ENCODE data around the gene IRF2. TPM values are rescaled to one million over a fixed set of nuclear protein-coding genes. Genes with fewer than 3 reads are reported as not detected.

The IRF2 gene
- polyA plus RNA-seq, 4 donors, result 23.3 to 38.6 (median 32.7) TPM

DNA sequence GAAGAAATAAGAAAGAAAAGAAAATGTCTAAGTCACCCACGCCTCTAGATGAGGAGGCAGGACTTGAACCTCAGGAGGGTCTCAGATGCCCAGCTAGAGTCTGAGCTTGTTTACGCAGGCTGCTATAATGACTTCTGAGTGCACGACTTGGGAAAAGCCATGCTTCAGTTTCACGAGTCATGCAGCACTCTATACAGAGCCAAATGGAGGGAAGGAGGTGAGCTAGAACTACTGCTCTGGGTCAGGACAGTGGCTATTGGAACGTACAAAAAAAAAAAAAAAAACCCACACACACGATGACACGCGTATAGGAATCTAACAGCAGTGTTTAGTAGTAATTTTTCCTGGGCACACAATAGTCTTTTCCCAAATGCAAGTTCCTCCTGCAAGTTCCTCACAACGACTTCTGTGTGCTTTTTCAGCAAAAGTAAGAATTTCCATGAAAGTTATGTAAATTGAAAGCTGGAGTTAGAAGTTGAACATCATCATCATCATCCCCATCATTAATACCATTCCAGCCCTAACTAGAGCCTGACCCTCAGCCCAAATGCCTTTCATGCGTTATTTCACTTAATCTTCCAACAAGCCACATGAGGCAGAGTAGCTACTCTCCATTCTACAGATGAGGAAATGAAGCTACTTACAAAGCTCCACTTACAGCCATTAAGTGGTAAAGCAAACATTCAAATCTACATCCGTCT, 36.6 kb downstream of the IRF2 start:
- DNase-seq (no peak), FAIRE-seq (no peak)
- no peaks in the 10 kb centered on the region for H3K9me3 ChIP-seq (ENCODE audit: control insufficient read depth in 2 of 2, insufficient read depth in 1 of 2, low read depth in 1 of 2, low read length in 1 of 2)
- no peaks in the 10 kb centered on the region for H3K27me3 ChIP-seq (ENCODE audit: control insufficient read depth in 3 of 3, insufficient read depth in 3 of 3, low read length in 3 of 3)
- WGBS, 3 donors, result 63 to 82% (median 79%) methylated on average over 11 of the region's 11 CpGs
- H3K4me1 ChIP-seq (ENCODE audit: control insufficient read depth in 3 of 3, insufficient read depth in 2 of 3, low read depth in 1 of 3, low read length in 2 of 3), result peaks cover 0 to 21% (median 18%) of the 10 kb centered on the region in 3 donors
- peak overlapping the region in 1 of 3 donors; percentile 4 for H3K27ac ChIP-seq (ENCODE audit: low read depth in 1 of 3, low read length in 2 of 3)
- no peak overlapping the region for H3K4me3 ChIP-seq (ENCODE audit: low read depth in 1 of 3, low read length in 3 of 3)
- peaks cover 0 to 15% (median 0%) of the 10 kb centered on the region in 3 donors for H3K36me3 ChIP-seq (ENCODE audit: control insufficient read depth in 3 of 3, insufficient read depth in 2 of 3, low read depth in 1 of 3, low read length in 3 of 3)

DNA sequence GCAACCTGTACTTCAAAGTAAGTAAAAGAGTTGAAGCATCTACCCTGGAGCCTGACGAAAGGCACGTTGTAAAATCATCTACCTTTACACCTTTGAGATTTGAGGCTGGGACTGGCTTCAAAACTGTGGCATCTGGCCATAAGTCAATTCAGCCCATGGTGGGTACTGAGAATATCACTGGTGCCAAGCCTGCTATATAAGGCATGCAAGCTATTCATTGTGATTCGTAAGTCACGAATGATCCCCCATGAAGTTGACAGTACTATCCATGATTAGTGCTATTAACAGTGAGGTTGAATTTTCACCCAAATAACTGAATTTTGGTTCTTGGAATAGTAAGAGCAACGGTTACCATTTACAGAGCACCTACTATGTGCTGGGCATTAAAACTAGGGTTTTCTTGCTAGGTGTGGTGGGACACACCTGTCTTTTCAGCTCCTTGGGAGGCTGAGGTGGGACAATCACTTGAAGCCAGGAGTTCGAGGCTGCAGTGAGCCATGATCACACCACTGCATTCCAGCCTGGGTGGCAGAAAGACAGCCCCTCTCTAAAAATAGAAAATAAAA, 39.8 kb downstream of the IRF2 start:
- WGBS, 3 donors, result 61 to 82% (median 77%) methylated on average over 6 of the region's 6 CpGs
- FAIRE-seq (no peak), DNase-seq (no peak)
- H3K9me3 ChIP-seq (ENCODE audit: control insufficient read depth in 2 of 2, insufficient read depth in 1 of 2, low read depth in 1 of 2, low read length in 1 of 2), result no peaks in the 10 kb centered on the region
- no peaks in the 10 kb centered on the region for H3K27me3 ChIP-seq (ENCODE audit: control insufficient read depth in 3 of 3, insufficient read depth in 3 of 3, low read length in 3 of 3)
- peaks cover 0 to 10% (median under 1%) of the 10 kb centered on the region in 3 donors for H3K4me1 ChIP-seq (ENCODE audit: control insufficient read depth in 3 of 3, insufficient read depth in 2 of 3, low read depth in 1 of 3, low read length in 2 of 3)
- H3K36me3 ChIP-seq (ENCODE audit: control insufficient read depth in 3 of 3, insufficient read depth in 2 of 3, low read depth in 1 of 3, low read length in 3 of 3), result peaks cover 0 to 25% (median 0%) of the 10 kb centered on the region in 3 donors
- H3K4me3 ChIP-seq (ENCODE audit: low read depth in 1 of 3, low read length in 3 of 3), result no peak overlapping the region
- H3K27ac ChIP-seq (ENCODE audit: low read depth in 1 of 3, low read length in 2 of 3), result no peak overlapping the region

DNA sequence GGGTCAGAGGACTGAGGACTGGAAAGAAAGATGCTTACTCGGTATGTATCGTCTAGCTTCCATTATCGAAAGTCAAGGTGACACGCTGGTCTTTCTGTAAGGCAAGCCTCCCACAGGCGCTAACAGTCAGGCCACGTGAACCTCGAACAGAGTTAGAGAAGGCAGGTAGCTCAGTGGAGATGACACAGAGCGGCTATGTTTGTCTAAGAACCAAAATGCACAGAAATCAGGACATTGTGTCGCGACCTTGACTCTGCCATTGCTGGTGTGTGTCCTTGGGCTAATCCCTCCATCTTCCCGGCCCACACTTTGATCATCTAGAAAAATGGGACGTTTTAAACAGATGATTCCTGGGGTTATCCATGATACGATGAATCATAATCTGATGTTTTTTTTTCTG, 40.3 kb downstream of the IRF2 start:
- DNase-seq (no peak), FAIRE-seq (no peak)
- Histone ChIP-seq H3K4me1 (ENCODE audit: control insufficient read depth in 3 of 3, insufficient read depth in 2 of 3, low read depth in 1 of 3, low read length in 2 of 3) (peaks cover 0 to 10% (median 0%) of the 10 kb centered on the region in 3 donors), H3K36me3 (ENCODE audit: control insufficient read depth in 3 of 3, insufficient read depth in 2 of 3, low read depth in 1 of 3, low read length in 3 of 3) (peaks cover 0 to 27% (median 0%) of the 10 kb centered on the region in 3 donors), H3K27ac (ENCODE audit: low read depth in 1 of 3, low read length in 2 of 3) (no peak overlapping the region), H3K4me3 (ENCODE audit: low read depth in 1 of 3, low read length in 3 of 3) (no peak overlapping the region), H3K27me3 (ENCODE audit: control insufficient read depth in 3 of 3, insufficient read depth in 3 of 3, low read length in 3 of 3) (no peaks in the 10 kb centered on the region), H3K9me3 (ENCODE audit: control insufficient read depth in 2 of 2, insufficient read depth in 1 of 2, low read depth in 1 of 2, low read length in 1 of 2) (no peaks in the 10 kb centered on the region)
- WGBS, 3 donors, result 95 to 97% (median 96%) methylated on average over 13 of the region's 13 CpGs

DNA sequence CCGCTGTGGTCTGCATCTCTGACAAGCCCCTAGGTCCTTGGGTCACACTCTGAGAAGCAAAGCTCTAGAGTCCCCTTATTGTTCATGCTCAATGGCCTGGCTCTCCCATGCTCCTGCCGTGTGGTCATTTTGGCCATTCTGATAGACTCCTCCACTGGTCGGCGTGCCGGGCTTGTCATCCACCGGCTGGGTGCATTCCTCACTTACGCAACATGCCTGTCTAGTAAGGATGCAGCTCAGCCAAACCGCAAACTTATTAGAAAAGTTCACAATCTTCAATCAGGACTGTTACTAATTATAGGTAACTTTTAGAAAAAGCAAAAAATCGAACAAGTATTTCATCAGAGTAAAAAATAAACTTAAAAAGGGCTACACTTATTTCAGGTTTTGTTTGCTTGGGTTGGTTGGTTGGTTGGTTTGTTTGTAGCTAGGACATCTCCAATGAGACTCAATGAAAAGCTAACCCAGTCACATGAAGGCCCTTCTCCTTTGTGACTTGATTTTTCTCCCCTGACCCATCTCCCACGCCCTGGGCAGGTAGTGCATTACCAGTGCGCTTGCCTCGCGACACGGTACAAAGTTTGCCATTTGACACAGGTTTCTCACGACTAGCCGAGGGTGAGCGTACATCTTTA, 41.0 kb downstream of the IRF2 start:
- Histone ChIP-seq H3K27ac (ENCODE audit: low read depth in 1 of 3, low read length in 2 of 3) (no peak overlapping the region), H3K36me3 (ENCODE audit: control insufficient read depth in 3 of 3, insufficient read depth in 2 of 3, low read depth in 1 of 3, low read length in 3 of 3) (peaks cover 0 to 34% (median 0%) of the 10 kb centered on the region in 3 donors), H3K4me3 (ENCODE audit: low read depth in 1 of 3, low read length in 3 of 3) (no peak overlapping the region), H3K9me3 (ENCODE audit: control insufficient read depth in 2 of 2, insufficient read depth in 1 of 2, low read depth in 1 of 2, low read length in 1 of 2) (no peaks in the 10 kb centered on the region), H3K27me3 (ENCODE audit: control insufficient read depth in 3 of 3, insufficient read depth in 3 of 3, low read length in 3 of 3) (no peaks in the 10 kb centered on the region), H3K4me1 (ENCODE audit: control insufficient read depth in 3 of 3, insufficient read depth in 2 of 3, low read depth in 1 of 3, low read length in 2 of 3) (peaks cover 0 to 6% (median under 1%) of the 10 kb centered on the region in 3 donors)
- WGBS, 3 donors, result 91 to 96% (median 94%) methylated on average over 17 of the region's 17 CpGs
- DNase-seq (no peak), FAIRE-seq (no peak)

DNA sequence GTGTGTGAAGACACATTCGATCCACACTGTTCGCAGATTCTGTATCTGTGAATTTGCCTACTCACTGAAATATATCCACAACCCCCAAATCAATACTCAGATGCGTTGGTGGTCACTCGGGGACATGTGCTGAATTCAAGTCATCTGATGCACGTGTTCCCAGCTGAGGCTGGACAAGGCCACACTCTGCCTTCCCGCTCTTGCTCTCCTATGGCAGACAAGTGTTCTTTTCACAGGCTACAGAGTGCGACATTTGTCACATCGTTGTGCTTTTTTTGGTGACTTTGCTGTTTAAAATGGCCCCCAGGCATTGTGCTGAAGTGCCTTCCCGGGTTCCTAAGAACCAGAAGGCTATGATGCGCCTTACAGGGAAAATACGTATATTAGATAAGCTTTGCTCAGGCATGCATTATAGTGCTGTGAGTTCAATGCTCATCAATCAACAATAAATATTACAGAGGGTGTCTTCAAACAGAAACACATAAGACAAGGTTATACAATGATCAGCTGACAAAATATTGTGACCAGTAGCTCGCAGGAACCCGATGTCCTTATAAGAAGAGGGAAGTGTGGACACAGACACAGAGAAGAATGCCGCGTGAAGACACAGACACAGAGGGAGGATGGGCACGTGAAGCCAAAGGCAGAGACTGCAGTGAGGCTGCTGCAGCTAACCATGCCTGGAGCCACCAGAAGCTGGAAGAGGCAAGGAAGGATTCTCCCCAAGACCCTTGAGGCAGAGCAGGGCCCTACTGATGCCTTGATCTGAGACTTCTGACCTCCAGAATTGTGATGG, 42.0 kb downstream of the IRF2 start:
- DNase-seq (no peak), FAIRE-seq (no peak)
- Histone ChIP-seq H3K4me3 (ENCODE audit: low read depth in 1 of 3, low read length in 3 of 3) (no peak overlapping the region), H3K36me3 (ENCODE audit: control insufficient read depth in 3 of 3, insufficient read depth in 2 of 3, low read depth in 1 of 3, low read length in 3 of 3) (peaks cover 0 to 37% (median 0%) of the 10 kb centered on the region in 3 donors), H3K9me3 (ENCODE audit: control insufficient read depth in 2 of 2, insufficient read depth in 1 of 2, low read depth in 1 of 2, low read length in 1 of 2) (no peaks in the 10 kb centered on the region), H3K27ac (ENCODE audit: low read depth in 1 of 3, low read length in 2 of 3) (no peak overlapping the region), H3K4me1 (ENCODE audit: control insufficient read depth in 3 of 3, insufficient read depth in 2 of 3, low read depth in 1 of 3, low read length in 2 of 3) (peaks cover 0 to 8% (median 0%) of the 10 kb centered on the region in 3 donors), H3K27me3 (ENCODE audit: control insufficient read depth in 3 of 3, insufficient read depth in 3 of 3, low read length in 3 of 3) (no peaks in the 10 kb centered on the region)
- WGBS, 3 donors, result 89 to 95% (median 92%) methylated on average over 16 of the region's 16 CpGs

DNA sequence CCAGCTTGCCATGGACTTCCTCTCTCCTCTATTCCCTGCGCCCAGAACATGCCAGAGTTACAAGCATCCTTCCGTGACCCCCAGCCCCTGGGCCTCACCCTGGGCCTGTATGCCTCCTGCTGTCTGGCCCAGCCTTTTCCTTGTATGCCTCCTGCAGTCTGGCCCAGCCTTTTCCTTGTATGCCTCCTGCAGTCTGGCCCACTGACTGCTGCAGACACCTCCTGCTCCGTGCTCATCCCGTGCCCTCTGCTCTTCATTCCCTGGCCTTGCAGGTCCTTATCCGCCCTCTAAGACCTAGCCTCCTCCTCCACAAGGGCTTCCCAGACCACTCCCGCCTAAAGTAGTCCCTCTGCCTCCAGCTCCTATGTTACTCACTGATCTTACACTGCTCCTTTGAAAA, 44.2 kb downstream of the IRF2 start:
- DNase-seq (no peak), FAIRE-seq (no peak)
- 76 to 95% (median 88%) methylated on average over 6 of the region's 6 CpGs for WGBS, 3 donors
- no peak overlapping the region for H3K4me3 ChIP-seq (ENCODE audit: low read depth in 1 of 3, low read length in 3 of 3)
- peaks cover 0 to 12% (median 0%) of the 10 kb centered on the region in 3 donors for H3K4me1 ChIP-seq (ENCODE audit: control insufficient read depth in 3 of 3, insufficient read depth in 2 of 3, low read depth in 1 of 3, low read length in 2 of 3)
- no peaks in the 10 kb centered on the region for H3K27me3 ChIP-seq (ENCODE audit: control insufficient read depth in 3 of 3, insufficient read depth in 3 of 3, low read length in 3 of 3)
- no peaks in the 10 kb centered on the region for H3K9me3 ChIP-seq (ENCODE audit: control insufficient read depth in 2 of 2, insufficient read depth in 1 of 2, low read depth in 1 of 2, low read length in 1 of 2)
- peaks cover 0 to 53% (median 10%) of the 10 kb centered on the region in 3 donors for H3K36me3 ChIP-seq (ENCODE audit: control insufficient read depth in 3 of 3, insufficient read depth in 2 of 3, low read depth in 1 of 3, low read length in 3 of 3)
- H3K27ac ChIP-seq (ENCODE audit: low read depth in 1 of 3, low read length in 2 of 3), result no peak overlapping the region

DNA sequence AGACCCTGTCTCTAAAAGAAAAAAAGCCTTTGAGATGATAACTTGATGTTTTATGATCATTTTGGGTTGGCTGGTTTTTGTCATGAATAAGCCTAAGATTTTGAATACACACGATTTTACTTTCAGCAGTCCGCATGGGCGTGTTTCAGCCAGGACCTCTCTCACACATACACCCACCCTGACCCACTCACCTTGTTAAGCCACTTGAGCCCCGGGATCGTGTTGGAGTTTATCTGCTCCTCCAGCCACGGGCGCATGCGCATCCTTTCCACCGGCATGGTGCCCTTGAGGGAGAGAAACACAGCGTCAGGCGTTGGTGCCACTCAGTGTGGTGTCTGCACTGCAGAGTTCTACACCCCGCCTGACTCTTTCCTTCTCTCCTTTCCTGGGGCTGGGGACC, 45.6 kb downstream of the IRF2 start:
- 96% methylated on average over 12 of the region's 12 CpGs for WGBS, 3 donors
- Histone ChIP-seq H3K27me3 (ENCODE audit: control insufficient read depth in 3 of 3, insufficient read depth in 3 of 3, low read length in 3 of 3) (no peaks in the 10 kb centered on the region), H3K4me1 (ENCODE audit: control insufficient read depth in 3 of 3, insufficient read depth in 2 of 3, low read depth in 1 of 3, low read length in 2 of 3) (peaks cover 0 to 15% (median 0%) of the 10 kb centered on the region in 3 donors), H3K4me3 (ENCODE audit: low read depth in 1 of 3, low read length in 3 of 3) (no peak overlapping the region), H3K27ac (ENCODE audit: low read depth in 1 of 3, low read length in 2 of 3) (no peak overlapping the region), H3K9me3 (ENCODE audit: control insufficient read depth in 2 of 2, insufficient read depth in 1 of 2, low read depth in 1 of 2, low read length in 1 of 2) (no peaks in the 10 kb centered on the region), H3K36me3 (ENCODE audit: control insufficient read depth in 3 of 3, insufficient read depth in 2 of 3, low read depth in 1 of 3, low read length in 3 of 3) (peaks cover 0 to 60% (median 13%) of the 10 kb centered on the region in 3 donors)
- FAIRE-seq (no peak), DNase-seq (no peak)

DNA sequence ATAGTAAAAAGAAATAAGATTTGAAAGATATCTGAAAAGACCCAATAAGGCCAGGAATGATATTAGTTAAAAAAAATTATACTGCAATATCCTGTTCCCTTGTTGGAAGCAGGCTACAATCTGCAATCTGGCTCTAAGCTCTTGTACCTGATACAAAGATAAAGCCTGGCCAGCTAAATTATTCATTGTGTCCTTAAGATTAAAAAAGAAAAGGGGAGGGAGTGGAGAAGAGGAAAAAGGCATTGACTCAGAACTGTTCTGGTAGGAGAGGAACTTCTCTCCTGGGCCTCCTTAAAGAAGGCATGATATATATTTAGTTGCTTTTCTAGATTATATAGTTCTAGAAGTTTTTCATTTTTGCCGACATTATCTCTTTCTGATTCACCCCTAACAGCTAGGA, 46.7 kb downstream of the IRF2 start:
- Histone ChIP-seq H3K4me3 (ENCODE audit: low read depth in 1 of 3, low read length in 3 of 3) (no peak overlapping the region), H3K9me3 (ENCODE audit: control insufficient read depth in 2 of 2, insufficient read depth in 1 of 2, low read depth in 1 of 2, low read length in 1 of 2) (peaks cover 0 to 4% of the 10 kb centered on the region in 2 donors), H3K36me3 (ENCODE audit: control insufficient read depth in 3 of 3, insufficient read depth in 2 of 3, low read depth in 1 of 3, low read length in 3 of 3) (peaks cover 0 to 57% (median 15%) of the 10 kb centered on the region in 3 donors), H3K4me1 (ENCODE audit: control insufficient read depth in 3 of 3, insufficient read depth in 2 of 3, low read depth in 1 of 3, low read length in 2 of 3) (peaks cover 0 to 15% (median 6%) of the 10 kb centered on the region in 3 donors), H3K27me3 (ENCODE audit: control insufficient read depth in 3 of 3, insufficient read depth in 3 of 3, low read length in 3 of 3) (no peaks in the 10 kb centered on the region), H3K27ac (ENCODE audit: low read depth in 1 of 3, low read length in 2 of 3) (peak overlapping the region in 1 of 3 donors; percentile 30)
- DNase-seq (peak in 1 of 2 donors; percentile 34), FAIRE-seq (no peak)
- 19 to 58% (median 31%) methylated on average over 1 of the region's 1 CpG for WGBS, 3 donors

Data from small intestine (tissue), 7 donors.